Activated naive CD4-positive, alpha-beta T cell treated with anti-CD3 and anti-CD28 coated beads, Interleukin-2, amount 50 U/mL, for 72 hours (primary cell): ENCODE measurements around the gene PRMT5. TPM values are rescaled to one million over a fixed set of nuclear protein-coding genes. Genes with fewer than 3 reads are reported as not detected.
"Not testable (repeated sequence)": the region's sequence is repeated elsewhere in the genome, so short reads cannot be mapped to it uniquely, and the experiment has no call there.

Source experiments
- ATAC-seq, 2 donors: fragments of 150-1000 bp; cut with Tn5 transposase; 2 replicates each; pipeline ENCODE4 v1.10.0; 2021; ENCODE audit warnings: mild to moderate bottlenecking in 2 of 2, moderate library complexity in 2 of 2
- DNase-seq, 2 donors: peaks; one replicate each; pipeline ENCODE4 v3.0.0; 2021 to 2022; ENCODE audit warnings: low spot score in 2 of 2
- H3K27ac Mint-ChIP-seq, 2 donors: one replicate each; pipeline ENCODE4 v1.8.0; 2022; ENCODE audit warnings: mild to moderate bottlenecking in 2 of 2, mixed read lengths in 2 of 2
- H3K36me3 Mint-ChIP-seq, 2 donors: one replicate each; pipeline ENCODE4 v1.8.0; 2022; ENCODE audit warnings: mixed read lengths in 2 of 2
- H3K9me3 Mint-ChIP-seq, 2 donors: one replicate each; pipeline ENCODE4 v1.8.0; 2022; ENCODE audit warnings: mixed read lengths in 2 of 2
- total RNA-seq, 2 donors: library from RNA; stranded (reverse); gene quantifications; one replicate each; pipeline ENCODE4 v1.2.3, GENCODE V29; 2022

The PRMT5 gene
- total RNA-seq, 2 donors from 2014 or later: 47.1 to 120 TPM

GRCh38 chr14:22914836-22915235 is 14.3 kb downstream of the PRMT5 start:
- DNase-seq, ATAC-seq, H3K9me3 Mint-ChIP-seq, H3K27ac Mint-ChIP-seq: not testable (repeated sequence)
- H3K36me3 Mint-ChIP-seq: peaks cover 16 to 47% of the 10 kb centered on the region in 2 donors

DNA sequence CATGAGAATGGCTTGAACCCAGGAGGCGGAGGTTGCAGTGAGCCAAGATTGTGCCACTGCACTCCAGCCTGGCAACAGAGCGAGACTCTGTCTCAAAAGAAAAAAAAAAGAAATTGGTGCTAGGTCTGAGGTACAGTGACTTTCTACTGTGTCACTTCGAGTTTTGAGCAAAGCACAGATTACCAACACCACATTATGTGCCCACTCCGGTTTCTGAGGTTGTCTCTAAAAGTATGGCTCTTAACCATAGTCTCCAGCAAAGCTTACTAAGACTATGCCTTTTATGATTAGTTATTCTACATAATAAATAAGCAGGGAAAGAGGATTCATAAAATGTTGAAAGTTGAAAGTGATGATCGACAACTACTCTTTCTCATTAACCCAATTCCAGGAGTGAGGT is 18.3 kb downstream of the PRMT5 start:
- H3K27ac Mint-ChIP-seq: peak overlapping the region in 1 of 2 donors; percentile 9
- H3K36me3 Mint-ChIP-seq: peaks cover 15 to 44% of the 10 kb centered on the region in 2 donors
- DNase-seq (no peak), ATAC-seq (peak; percentile 48 to 54)
- H3K9me3 Mint-ChIP-seq: no peaks in the 10 kb centered on the region

GRCh38 chr14:22908601-22909000 is 20.6 kb downstream of the PRMT5 start:
- peaks cover 31 to 45% of the 10 kb centered on the region in 2 donors for H3K36me3 Mint-ChIP-seq
- ATAC-seq (no peak), DNase-seq (no peak)
- no peak overlapping the region for H3K27ac Mint-ChIP-seq
- H3K9me3 Mint-ChIP-seq: no peaks in the 10 kb centered on the region

DNA sequence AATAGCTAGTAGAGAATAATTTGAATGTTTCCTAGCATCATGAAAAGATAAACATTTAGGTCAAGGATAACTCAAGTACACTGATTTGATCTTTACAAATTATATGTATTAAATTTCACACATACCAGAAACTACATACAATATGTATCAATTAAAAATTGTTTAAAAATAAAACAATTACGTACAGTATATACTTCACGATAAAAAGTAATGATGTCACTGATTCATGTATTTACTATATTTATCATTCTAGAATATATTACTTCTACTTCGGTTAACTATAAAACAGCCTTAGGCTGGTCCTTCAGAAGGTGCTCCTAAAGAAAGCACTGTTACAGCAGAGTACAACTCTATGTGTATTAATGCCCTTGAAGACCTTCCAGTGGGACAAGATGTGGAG is 21.7 kb downstream of the PRMT5 start:
- Mint-ChIP-seq H3K36me3 (peaks cover 31 to 40% of the 10 kb centered on the region in 2 donors), H3K27ac (no peak overlapping the region), H3K9me3 (no peaks in the 10 kb centered on the region)
- DNase-seq (no peak), ATAC-seq (no peak)

DNA sequence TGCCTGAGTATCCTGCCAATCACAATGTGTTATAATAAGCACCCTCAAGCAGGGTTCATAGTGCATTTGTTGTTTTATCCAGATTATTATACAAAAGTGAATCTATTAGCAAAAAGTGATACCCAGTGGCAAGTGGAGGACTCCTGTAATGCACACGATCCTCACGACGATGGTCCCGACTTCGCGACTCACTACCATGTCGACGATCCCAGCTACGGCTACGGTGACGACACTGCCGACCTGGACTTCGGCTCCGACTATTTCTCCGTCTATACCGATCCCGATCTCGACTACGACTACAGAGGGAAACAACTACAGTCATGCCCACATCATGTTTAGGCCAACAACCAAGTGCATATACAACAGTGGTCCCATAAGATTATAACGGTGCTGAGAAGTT is 23.1 kb downstream of the PRMT5 start:
- ATAC-seq: no peak
- Mint-ChIP-seq H3K36me3 (peaks cover 31 to 35% of the 10 kb centered on the region in 2 donors), H3K9me3 (no peaks in the 10 kb centered on the region)

GRCh38 chr14:22905627-22906026 is 23.5 kb downstream of the PRMT5 start:
- no peak for ATAC-seq

More for the DNA sequence above, 23.1 kb downstream of the PRMT5 start:
- H3K27ac Mint-ChIP-seq: peak overlapping the region in 1 of 2 donors; percentile 5
- no peak for DNase-seq

DNA sequence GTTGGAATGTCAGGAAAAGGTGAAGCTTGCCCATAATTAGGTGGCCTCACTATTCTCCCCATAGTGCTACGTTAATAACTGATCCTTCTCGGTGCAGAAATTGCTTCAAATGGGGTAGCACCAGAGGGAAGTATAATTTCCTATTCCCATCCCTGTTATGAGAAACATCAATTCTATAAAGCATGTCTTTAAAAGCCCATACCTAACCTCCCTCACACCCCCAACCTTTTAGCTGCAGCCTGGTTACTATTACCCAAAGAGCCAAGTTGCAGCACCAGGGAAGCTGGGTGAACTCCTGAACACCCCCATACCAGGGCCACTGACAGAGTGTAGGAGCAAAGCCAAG is 25.5 kb downstream of the PRMT5 start:
- Mint-ChIP-seq H3K9me3 (no peaks in the 10 kb centered on the region), H3K36me3 (peaks cover 24 to 28% of the 10 kb centered on the region in 2 donors), H3K27ac (peak overlapping the region in 1 of 2 donors; percentile 33)

More at GRCh38 chr14:22905627-22906026, 23.5 kb downstream of the PRMT5 start:
- H3K36me3 Mint-ChIP-seq: peaks cover 31 to 37% of the 10 kb centered on the region in 2 donors
- H3K9me3 Mint-ChIP-seq: no peaks in the 10 kb centered on the region
- H3K27ac Mint-ChIP-seq: peak overlapping the region in 1 of 2 donors; percentile 5
- DNase-seq: no peak

DNA sequence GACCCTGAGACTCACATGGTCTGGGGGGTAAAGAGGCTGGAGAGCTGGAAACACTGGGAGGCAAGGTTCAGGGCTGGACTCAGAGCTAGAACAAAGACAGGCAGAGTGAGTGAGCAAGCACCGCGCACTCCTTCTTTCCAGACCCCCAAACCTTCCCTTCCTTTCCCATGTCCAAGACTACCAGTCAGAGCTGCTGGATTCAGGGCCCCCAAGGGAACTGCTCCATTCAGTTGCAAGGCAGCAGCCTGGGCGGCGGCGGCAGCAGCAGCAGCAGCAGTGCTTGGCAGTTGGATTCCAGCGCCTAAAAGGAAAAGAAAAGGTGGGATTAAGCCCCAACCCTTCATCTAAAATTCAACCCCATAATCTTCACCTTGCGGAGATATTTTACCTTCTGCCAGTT is 27.4 kb downstream of the PRMT5 start:
- no peak for ATAC-seq
- Mint-ChIP-seq H3K9me3 (no peaks in the 10 kb centered on the region), H3K27ac (peak overlapping the region; percentile 38 to 73), H3K36me3 (peaks cover 24 to 28% of the 10 kb centered on the region in 2 donors)
- no peak for DNase-seq

More for the DNA sequence above, 25.5 kb downstream of the PRMT5 start:
- ATAC-seq (no peak), DNase-seq (no peak)

GRCh38 chr14:22900081-22900799 is 28.9 kb downstream of the PRMT5 start:
- peak overlapping the region; percentile 5 to 28 for H3K27ac Mint-ChIP-seq
- peaks cover 9 to 20% of the 10 kb centered on the region in 2 donors for H3K36me3 Mint-ChIP-seq
- DNase-seq: peak in 1 of 2 donors; percentile 48
- ATAC-seq: peak; percentile 38 to 70
- no peaks in the 10 kb centered on the region for H3K9me3 Mint-ChIP-seq

DNA sequence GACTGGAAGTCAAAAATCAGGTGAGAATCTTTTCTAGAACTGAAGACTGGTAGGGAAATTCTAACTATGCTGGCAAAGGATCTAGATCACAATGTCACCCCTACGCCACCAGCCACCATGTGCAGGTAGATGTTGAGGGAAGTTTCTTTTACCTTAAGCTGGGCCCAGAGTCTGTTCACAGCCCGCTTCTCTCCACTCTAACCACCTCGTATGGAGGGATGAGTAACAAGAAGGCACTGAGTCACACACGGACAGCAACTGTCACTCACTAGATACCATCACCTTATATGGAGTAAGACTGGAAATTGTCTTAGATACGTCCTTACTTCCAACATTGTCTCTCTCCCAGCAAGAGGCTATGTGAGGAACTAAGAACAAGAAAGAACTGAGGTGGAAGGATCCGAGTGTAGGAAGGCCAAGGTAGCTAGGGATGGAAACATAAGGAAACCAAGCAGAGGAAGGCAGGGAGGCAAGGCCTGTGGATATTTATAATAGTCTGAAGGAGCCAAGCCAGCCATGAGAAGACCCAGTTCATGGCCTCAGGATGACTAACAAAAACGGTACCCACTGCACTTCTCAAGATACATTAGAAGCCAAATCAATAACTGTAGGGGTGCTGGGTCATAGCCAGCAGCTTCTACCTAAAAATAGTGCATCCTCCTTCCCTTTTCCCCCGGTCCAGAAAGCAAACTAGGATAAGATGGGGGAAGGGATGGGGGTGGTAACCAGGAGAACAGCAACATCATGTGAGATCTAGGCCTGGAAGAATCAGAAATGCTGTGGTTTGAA is 30.7 kb downstream of the PRMT5 start:
- peak; percentile 89 to 98 for ATAC-seq
- Mint-ChIP-seq H3K9me3 (no peaks in the 10 kb centered on the region), H3K27ac (peak overlapping the region; percentile 22 to 91), H3K36me3 (peaks cover 0 to 10% of the 10 kb centered on the region in 2 donors)
- no peak for DNase-seq

DNA sequence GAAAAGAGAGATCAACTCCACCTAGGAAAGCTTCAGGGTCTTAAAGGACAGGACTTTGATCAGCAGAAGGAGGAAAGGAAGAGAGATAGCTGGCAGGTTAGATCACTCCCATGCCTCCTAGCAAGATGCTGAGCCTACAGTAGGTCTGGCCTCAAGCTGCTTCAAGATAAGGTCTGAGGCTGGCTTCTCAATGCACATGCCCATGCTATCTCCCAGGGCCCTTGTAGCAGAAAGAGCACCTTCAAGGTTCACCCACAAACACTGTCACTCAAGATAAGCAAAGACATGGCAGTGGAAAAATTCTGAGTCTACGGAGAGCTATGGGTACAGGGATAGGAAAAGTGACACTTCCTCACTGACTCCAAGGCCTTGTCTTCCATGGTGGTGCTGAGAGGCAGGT is 31.8 kb downstream of the PRMT5 start:
- H3K9me3 Mint-ChIP-seq: no peaks in the 10 kb centered on the region
- no peak for DNase-seq
- H3K36me3 Mint-ChIP-seq: peaks cover 0 to 10% of the 10 kb centered on the region in 2 donors
- H3K27ac Mint-ChIP-seq: no peak overlapping the region
- ATAC-seq: no peak

DNA sequence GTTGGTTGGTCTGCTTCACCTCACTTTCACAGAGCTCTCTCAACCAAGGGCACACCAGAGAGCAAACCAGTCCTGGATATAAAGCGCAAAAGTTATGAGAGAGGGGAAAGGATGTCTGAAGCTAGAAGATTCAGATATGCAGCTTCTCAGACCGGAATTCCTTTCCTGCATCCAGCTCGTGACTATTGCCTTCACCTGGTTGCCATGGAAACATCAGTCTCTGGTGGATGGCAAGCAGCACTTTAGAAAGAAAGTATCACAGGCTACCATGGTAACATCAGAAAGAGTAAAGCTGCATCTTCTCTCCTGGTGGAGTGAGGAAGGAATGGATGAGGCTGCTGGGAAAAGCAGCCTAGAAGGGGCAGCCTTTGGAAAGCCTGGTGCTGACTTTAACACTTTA is 32.4 kb downstream of the PRMT5 start:
- Mint-ChIP-seq H3K36me3 (peaks cover 0 to 5% of the 10 kb centered on the region in 2 donors), H3K27ac (no peak overlapping the region)
- ATAC-seq: no peak

GRCh38 chr14:22896356-22896755 is 32.8 kb downstream of the PRMT5 start:
- no peak for ATAC-seq

More for the DNA sequence above, 32.4 kb downstream of the PRMT5 start:
- no peak for DNase-seq
- no peaks in the 10 kb centered on the region for H3K9me3 Mint-ChIP-seq

GRCh38 chr14:22895402-22895801 is 33.8 kb downstream of the PRMT5 start:
- no peak for ATAC-seq
- Mint-ChIP-seq H3K9me3 (no peaks in the 10 kb centered on the region), H3K36me3 (no peaks in the 10 kb centered on the region), H3K27ac (no peak overlapping the region)
- DNase-seq: no peak

More at GRCh38 chr14:22896356-22896755, 32.8 kb downstream of the PRMT5 start:
- Mint-ChIP-seq H3K36me3 (peaks cover 0 to 5% of the 10 kb centered on the region in 2 donors), H3K9me3 (no peaks in the 10 kb centered on the region), H3K27ac (no peak overlapping the region)
- no peak for DNase-seq

DNA sequence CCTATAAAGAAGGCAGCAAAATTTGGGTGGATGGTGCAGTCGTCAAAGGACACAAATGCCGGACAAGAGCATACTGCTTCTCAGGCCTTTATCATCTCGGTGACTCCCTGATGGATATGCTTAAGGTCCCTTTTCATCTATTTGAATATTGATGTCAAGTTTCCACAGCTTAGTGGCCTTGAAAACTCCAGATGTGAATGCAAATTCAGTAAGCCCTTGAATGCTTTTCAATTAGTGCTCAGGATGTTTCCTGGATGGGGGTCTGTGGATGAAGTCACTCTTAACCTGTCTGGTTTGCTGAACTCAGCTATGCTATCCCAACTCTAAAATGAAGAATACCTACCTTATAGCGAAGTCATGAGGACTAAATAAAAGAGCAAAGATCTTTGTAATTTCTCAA is 35.5 kb downstream of the PRMT5 start:
- no peaks in the 10 kb centered on the region for H3K9me3 Mint-ChIP-seq
- H3K27ac Mint-ChIP-seq: no peak overlapping the region
- ATAC-seq (no peak), DNase-seq (no peak)
- H3K36me3 Mint-ChIP-seq: no peaks in the 10 kb centered on the region

DNA sequence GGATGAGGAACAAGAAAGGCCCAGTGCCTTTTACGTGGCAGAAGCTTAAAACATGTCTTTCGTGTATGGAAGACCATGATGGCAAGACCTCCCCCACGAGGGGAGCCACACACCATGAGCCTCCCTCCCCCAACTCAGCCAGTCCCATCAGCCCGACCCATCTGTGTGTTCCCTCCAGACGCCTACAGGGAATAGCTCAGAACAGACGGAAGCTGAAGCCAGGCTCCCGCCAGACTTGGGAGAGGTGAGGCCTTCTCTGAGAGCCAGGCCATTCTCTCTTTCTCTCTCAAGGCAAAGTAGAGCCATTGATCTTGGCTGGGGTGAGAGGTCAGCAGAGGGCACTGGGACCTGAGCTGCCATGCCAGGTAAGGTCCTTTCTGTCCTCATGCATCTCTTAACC is 36.7 kb downstream of the PRMT5 start:
- DNase-seq (no peak), ATAC-seq (no peak)
- Mint-ChIP-seq H3K9me3 (no peaks in the 10 kb centered on the region), H3K36me3 (no peaks in the 10 kb centered on the region), H3K27ac (peak overlapping the region in 1 of 2 donors; percentile 4)

DNA sequence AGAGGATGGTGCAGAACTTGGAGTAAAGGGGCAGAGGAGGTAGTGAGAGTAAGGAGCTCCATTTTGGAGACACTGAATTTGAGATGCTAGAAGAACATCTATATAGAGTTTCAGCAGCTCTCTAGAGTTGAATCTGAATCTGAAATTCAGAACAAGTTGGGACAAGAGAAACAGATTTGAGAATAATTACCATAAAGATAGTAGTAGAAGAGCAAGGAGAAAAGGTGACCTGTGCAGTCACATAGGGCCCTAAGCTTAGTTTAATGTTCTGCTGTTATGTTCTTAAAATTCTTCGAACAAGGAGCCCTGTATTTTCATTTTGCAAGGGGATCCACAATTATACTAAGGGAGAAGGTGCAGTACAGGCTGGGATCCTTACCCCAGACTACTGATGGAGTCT is 38.8 kb downstream of the PRMT5 start:
- ATAC-seq (no peak), DNase-seq (no peak)
- Mint-ChIP-seq H3K27ac (no peak overlapping the region), H3K36me3 (no peaks in the 10 kb centered on the region), H3K9me3 (no peaks in the 10 kb centered on the region)
